Natural killer cell (primary cell): Measurements from ENCODE around the gene PFKP. TPM values are rescaled to one million over a fixed set of nuclear protein-coding genes. Genes with fewer than 3 reads are reported as not detected.

Source experiments
- ATAC-seq, 3 donors: fragments of 150-1000 bp in 2 of 3; fragments of 200-7000 bp in 1 of 3; cut with Tn5 transposase; 1 replicate in 1 of 3; 2 replicates in 2 of 3; pipeline ENCODE4 v1.10.0; 2021; ENCODE audit warnings: mild to moderate bottlenecking in 2 of 3, moderate library complexity in 2 of 3
- DNase-seq, 2 donors: peaks; one replicate each; pipeline versions ENCODE4 v3.0.0 to v3.0.0-alpha.2; 2013 to 2021; ENCODE audit warnings: mixed read lengths in 1 of 2
- H3K27ac ChIP-seq: one replicate; pipeline ENCODE4 v1.5.1; 2013; ENCODE audit warnings: mild to moderate bottlenecking, low read length
- H3K27me3 ChIP-seq: one replicate; pipeline ENCODE4 v1.6.1; 2013; ENCODE audit warnings: low read length; ENCODE audit not compliant: control insufficient read depth, insufficient read depth
- H3K36me3 ChIP-seq: one replicate; pipeline ENCODE4 v1.6.1; 2013; ENCODE audit warnings: low read length; ENCODE audit not compliant: control insufficient read depth, insufficient read depth
- H3K4me1 ChIP-seq: one replicate; pipeline ENCODE4 v1.6.1; 2013; ENCODE audit warnings: low read length; ENCODE audit not compliant: control insufficient read depth, insufficient read depth
- H3K4me3 ChIP-seq: one replicate; pipeline ENCODE4 v1.5.1; 2013; ENCODE audit warnings: low read length
- H3K9me3 ChIP-seq: one replicate; pipeline ENCODE4 v1.6.1; 2013; ENCODE audit warnings: low read length; ENCODE audit not compliant: control insufficient read depth, insufficient read depth
- H3K27ac Mint-ChIP-seq, 2 donors: one replicate each; pipeline ENCODE4 v1.8.0; 2022; ENCODE audit warnings: mild to moderate bottlenecking in 2 of 2, mixed read lengths in 2 of 2, moderate library complexity in 1 of 2
- H3K27me3 Mint-ChIP-seq, 2 donors: one replicate each; pipeline ENCODE4 v1.8.0; 2022; ENCODE audit warnings: low read depth in 2 of 2, mixed read lengths in 2 of 2
- H3K36me3 Mint-ChIP-seq: one replicate; pipeline ENCODE4 v1.8.0; 2022; ENCODE audit warnings: mixed read lengths
- H3K4me1 Mint-ChIP-seq, 2 donors: one replicate each; pipeline ENCODE4 v1.8.0; 2022; ENCODE audit warnings: mixed read lengths in 2 of 2
- H3K4me3 Mint-ChIP-seq: one replicate; pipeline ENCODE4 v1.8.0; 2022; ENCODE audit warnings: mild to moderate bottlenecking, moderate library complexity, mixed read lengths
- H3K9me3 Mint-ChIP-seq, 2 donors: one replicate each; pipeline ENCODE4 v1.8.0; 2022; ENCODE audit warnings: mixed read lengths in 2 of 2
- WGBS: methylation state at CpG from one replicate; pipeline ENCODE4 v1.1.7; 2013; ENCODE audit warnings: missing lambda C conversion rate; ENCODE audit not compliant: insufficient coverage; 5-methylcytosine and 5-hydroxymethylcytosine counted together
- intact Hi-C: fragments of 100-400 bp; cut with micrococcal nuclease; formaldehyde crosslinking; loops from one replicate; pipeline ENCODE4 v1.14.2; 2022
- total RNA-seq, 4 donors: library from RNA; stranded (reverse); fragments of 120-200 nt in 1 of 4; gene quantifications; one replicate each; pipeline versions ENCODE4 v1.2.3 to v1.2.4, GENCODE V29; 2013 to 2022
- TF ChIP-seq, protein P1 (sequence below): fragments of 200-600 bp; IDR thresholded peaks from one replicate; pipeline ENCODE4 v1.8.0; 2022; ENCODE audit warnings: antibody characterized with exemption

Gene PFKP
- total RNA-seq, 3 donors from 2014 or later (not counting 1 experiment from before 2014, with no cell fraction given), result 43.9 to 62.4 (median 47.4) TPM

DNA sequence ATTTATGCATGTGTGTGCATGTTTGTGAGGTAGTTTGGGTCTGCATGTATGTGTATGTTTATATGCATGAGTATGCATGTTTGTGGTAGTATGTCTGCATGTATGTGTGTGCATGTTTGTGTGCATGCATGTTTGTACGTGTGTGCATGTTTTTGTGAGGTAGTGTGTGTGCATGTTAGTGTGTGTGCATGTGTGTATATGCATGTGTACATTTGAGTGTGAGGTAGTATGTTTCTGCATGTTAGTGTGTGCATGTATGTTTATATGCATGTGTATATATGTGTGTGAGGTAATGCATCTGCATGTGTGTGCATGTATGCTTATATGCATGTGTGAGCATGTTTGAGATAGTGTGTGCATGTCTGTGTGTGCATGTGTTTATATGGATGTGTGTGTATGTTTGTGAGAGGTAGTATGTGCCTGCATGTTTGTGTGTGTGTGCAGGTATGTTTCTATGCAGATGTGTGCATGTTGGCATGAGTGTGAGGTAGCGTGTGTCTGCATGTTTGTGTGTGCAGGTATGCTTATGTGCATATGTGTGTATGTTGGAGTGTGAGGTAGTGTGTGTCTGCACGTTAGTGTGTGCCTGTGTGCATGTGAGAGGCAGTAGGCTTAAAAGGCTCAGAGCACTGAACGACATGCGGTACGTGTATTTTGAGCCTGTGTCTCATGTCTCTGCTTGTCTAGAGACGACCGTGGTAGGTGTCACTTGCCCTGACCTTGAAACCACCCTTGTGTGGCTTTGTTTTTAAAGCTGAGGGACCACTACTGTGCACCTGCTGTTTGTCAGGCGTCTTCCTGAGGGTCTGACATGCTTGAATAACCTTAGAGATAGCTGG, 43.7 kb downstream of the PFKP start:
- H3K4me3 ChIP-seq, result no peak overlapping the region
- TF ChIP-seq, protein P1, sequence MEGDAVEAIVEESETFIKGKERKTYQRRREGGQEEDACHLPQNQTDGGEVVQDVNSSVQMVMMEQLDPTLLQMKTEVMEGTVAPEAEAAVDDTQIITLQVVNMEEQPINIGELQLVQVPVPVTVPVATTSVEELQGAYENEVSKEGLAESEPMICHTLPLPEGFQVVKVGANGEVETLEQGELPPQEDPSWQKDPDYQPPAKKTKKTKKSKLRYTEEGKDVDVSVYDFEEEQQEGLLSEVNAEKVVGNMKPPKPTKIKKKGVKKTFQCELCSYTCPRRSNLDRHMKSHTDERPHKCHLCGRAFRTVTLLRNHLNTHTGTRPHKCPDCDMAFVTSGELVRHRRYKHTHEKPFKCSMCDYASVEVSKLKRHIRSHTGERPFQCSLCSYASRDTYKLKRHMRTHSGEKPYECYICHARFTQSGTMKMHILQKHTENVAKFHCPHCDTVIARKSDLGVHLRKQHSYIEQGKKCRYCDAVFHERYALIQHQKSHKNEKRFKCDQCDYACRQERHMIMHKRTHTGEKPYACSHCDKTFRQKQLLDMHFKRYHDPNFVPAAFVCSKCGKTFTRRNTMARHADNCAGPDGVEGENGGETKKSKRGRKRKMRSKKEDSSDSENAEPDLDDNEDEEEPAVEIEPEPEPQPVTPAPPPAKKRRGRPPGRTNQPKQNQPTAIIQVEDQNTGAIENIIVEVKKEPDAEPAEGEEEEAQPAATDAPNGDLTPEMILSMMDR, result no peak
- peak in 1 of 3 donors; percentile 8 for ATAC-seq
- Mint-ChIP-seq H3K4me1 (peaks cover 0 to 4% of the 10 kb centered on the region in 2 donors), H3K27ac (peak overlapping the region in 1 of 2 donors; percentile 1), H3K27me3 (no peaks in the 10 kb centered on the region), H3K9me3 (no peaks in the 10 kb centered on the region), H3K36me3 (no peaks in the 10 kb centered on the region), H3K4me3 (no peak overlapping the region)
- H3K4me1 ChIP-seq, result no peaks in the 10 kb centered on the region
- WGBS, result 86% methylated on average over 9 of the region's 9 CpGs
- intact Hi-C loops, result no loop called here
- DNase-seq, result no peak
- H3K27me3 ChIP-seq, result no peaks in the 10 kb centered on the region
- no peak overlapping the region for H3K27ac ChIP-seq
- H3K36me3 ChIP-seq, result peaks cover 59% of the 10 kb centered on the region
- no peaks in the 10 kb centered on the region for H3K9me3 ChIP-seq

DNA sequence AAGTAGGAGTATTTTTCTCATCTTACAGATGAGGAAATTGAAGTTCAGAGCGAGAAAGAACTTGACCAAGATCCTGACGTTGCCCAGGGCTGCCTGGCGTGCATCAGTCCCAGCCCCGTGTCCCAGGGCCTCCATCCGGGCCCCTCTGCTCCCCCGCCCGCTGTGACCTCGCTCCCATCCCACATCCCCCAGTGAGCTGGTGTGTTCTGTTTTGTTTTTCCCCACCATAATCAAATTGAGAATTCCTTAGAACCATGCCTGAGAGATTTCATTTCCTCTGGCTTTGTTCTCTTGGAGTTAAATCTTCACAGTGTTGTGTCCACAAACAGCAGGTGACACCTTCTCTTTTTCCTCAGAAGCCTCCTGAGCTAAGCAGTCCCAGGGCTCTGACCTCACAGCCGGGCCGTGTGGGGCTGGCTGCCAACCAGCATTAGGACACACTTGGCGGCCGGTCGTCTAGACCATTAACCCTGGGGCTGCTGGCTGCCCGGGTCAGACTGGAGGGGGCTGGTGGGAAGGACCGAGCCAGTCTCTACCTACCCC, 44.3 kb downstream of the PFKP start:
- Histone ChIP-seq H3K4me3 (no peak overlapping the region), H3K9me3 (no peaks in the 10 kb centered on the region), H3K27ac (no peak overlapping the region), H3K4me1 (no peaks in the 10 kb centered on the region), H3K36me3 (peaks cover 61% of the 10 kb centered on the region), H3K27me3 (no peaks in the 10 kb centered on the region)
- TF ChIP-seq, protein P1, result no peak
- ATAC-seq, result no peak
- H3K36me3 Mint-ChIP-seq, result peaks cover 7% of the 10 kb centered on the region
- H3K27me3 Mint-ChIP-seq, result no peaks in the 10 kb centered on the region
- 94% methylated on average over 14 of the region's 15 CpGs for WGBS
- intact Hi-C loops, result no loop called here
- DNase-seq, result no peak
- H3K4me1 Mint-ChIP-seq, result peaks cover 0 to 4% of the 10 kb centered on the region in 2 donors
- H3K4me3 Mint-ChIP-seq, result no peak overlapping the region
- H3K27ac Mint-ChIP-seq, result no peak overlapping the region
- H3K9me3 Mint-ChIP-seq, result no peaks in the 10 kb centered on the region

DNA sequence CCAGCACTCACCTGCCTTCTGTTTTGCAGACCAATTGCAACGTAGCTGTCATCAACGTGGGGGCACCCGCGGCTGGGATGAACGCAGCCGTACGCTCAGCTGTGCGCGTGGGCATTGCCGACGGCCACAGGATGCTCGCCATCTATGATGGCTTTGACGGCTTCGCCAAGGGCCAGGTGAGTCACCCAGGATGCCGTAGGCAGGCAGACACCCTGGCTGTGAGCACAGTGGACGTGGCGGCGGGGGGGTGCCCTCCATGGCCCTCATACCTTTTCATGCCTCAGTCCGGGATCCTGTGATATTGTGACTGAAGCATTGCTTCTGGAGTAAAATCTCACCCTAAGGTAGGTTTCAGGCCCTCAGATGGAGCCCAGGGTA, 46.0 kb downstream of the PFKP start:
- H3K9me3 Mint-ChIP-seq, result no peaks in the 10 kb centered on the region
- peaks cover 7% of the 10 kb centered on the region for H3K36me3 Mint-ChIP-seq
- no peak overlapping the region for H3K4me3 ChIP-seq
- no peak overlapping the region for H3K27ac Mint-ChIP-seq
- H3K36me3 ChIP-seq, result peaks cover 61% of the 10 kb centered on the region
- no peak for ATAC-seq
- no peak overlapping the region for H3K27ac ChIP-seq
- no peaks in the 10 kb centered on the region for H3K4me1 ChIP-seq
- peaks cover 0 to 4% of the 10 kb centered on the region in 2 donors for H3K4me1 Mint-ChIP-seq
- no peaks in the 10 kb centered on the region for H3K9me3 ChIP-seq
- H3K27me3 ChIP-seq, result no peaks in the 10 kb centered on the region
- TF ChIP-seq, protein P1, result no peak
- no peak for DNase-seq
- intact Hi-C loops, result no loop called here
- WGBS, result 91% methylated on average over 19 of the region's 19 CpGs
- H3K27me3 Mint-ChIP-seq, result no peaks in the 10 kb centered on the region
- no peak overlapping the region for H3K4me3 Mint-ChIP-seq
